GM18873 (cell line): ENCODE data around the gene CA10.

Source experiments
- ATAC-seq: cut with Tn5 transposase; IDR thresholded peaks from one replicate; pipeline ENCODE4 v1.9.1; 2021; ENCODE audit warnings: mild to moderate bottlenecking, moderate library complexity, moderate number of reproducible peaks; ENCODE audit not compliant: unreplicated experiment, low FRiP score

The CA10 gene

GRCh38 chr17:52147872-52148271, 10.6 kb downstream of the CA10 start:
- no peak for ATAC-seq

- no peak for ATAC-seq
Measured at GRCh38 chr17:52147431-52147830, 11.1 kb downstream of the CA10 start.

GRCh38 chr17:52145476-52145875, 13.0 kb downstream of the CA10 start:
- no peak for ATAC-seq

- no peak for ATAC-seq
Measured at GRCh38 chr17:52143542-52143941, 15.0 kb downstream of the CA10 start.

- ATAC-seq: no peak
Measured at GRCh38 chr17:52140601-52141000, 17.9 kb downstream of the CA10 start.

GRCh38 chr17:52138752-52139151, 19.8 kb downstream of the CA10 start:
- ATAC-seq: no peak

- no peak for ATAC-seq
Measured at GRCh38 chr17:52138350-52138749, 20.2 kb downstream of the CA10 start.

- ATAC-seq: no peak
Measured at GRCh38 chr17:52136166-52136565, 22.3 kb downstream of the CA10 start.

- ATAC-seq: no peak
Measured at GRCh38 chr17:52134641-52135040, 23.9 kb downstream of the CA10 start.

GRCh38 chr17:52128721-52129120, 29.8 kb downstream of the CA10 start:
- no peak for ATAC-seq

GRCh38 chr17:52124993-52125392, 33.5 kb downstream of the CA10 start:
- no peak for ATAC-seq

- no peak for ATAC-seq
Measured at GRCh38 chr17:52124561-52124960, 34.0 kb downstream of the CA10 start.

- ATAC-seq: no peak
Measured at GRCh38 chr17:52120465-52120864, 38.0 kb downstream of the CA10 start.

GRCh38 chr17:52110923-52111581, 47.5 kb downstream of the CA10 start:
- ATAC-seq: no peak

- no peak for ATAC-seq
Measured at GRCh38 chr17:52106638-52107261, 51.8 kb downstream of the CA10 start.

- no peak for ATAC-seq
Measured at GRCh38 chr17:52106072-52106471, 52.4 kb downstream of the CA10 start.

GRCh38 chr17:52105591-52105990, 52.9 kb downstream of the CA10 start:
- ATAC-seq: no peak

- ATAC-seq: no peak
Measured at GRCh38 chr17:52096056-52096455, 62.5 kb downstream of the CA10 start.

- ATAC-seq: no peak
Measured at GRCh38 chr17:52084176-52084575, 74.3 kb downstream of the CA10 start.

- ATAC-seq: no peak
Measured at GRCh38 chr17:52079496-52079895, 79.0 kb downstream of the CA10 start.

GRCh38 chr17:52071712-52072111, 86.8 kb downstream of the CA10 start:
- no peak for ATAC-seq

- no peak for ATAC-seq
Measured at GRCh38 chr17:52064791-52065211, 93.7 kb downstream of the CA10 start.
